OCI-LY7 (cell line): ENCODE data around the gene KATNA1. TPM values are rescaled to one million over a fixed set of nuclear protein-coding genes. Genes with fewer than 3 reads are reported as not detected.
A peak's percentile ranks its signal among the peaks of the same experiment; 100 is the strongest.

ENCODE experiments used
- BruUV-seq: library from RNA; stranded (reverse); fragments of 400-500 nt; replicated peaks from 2 replicates; lab custom pipeline; 2021; lab: Mats Ljungman, UMichigan
- CTCF ChIA-PET: fragments of 300-600 bp; sonication (Branson Sonifier 250); formaldehyde crosslinking; loops from one replicate; lab custom pipeline; 2022; ENCODE audit warnings: antibody characterized with exemption; ENCODE audit not compliant: unreplicated experiment; lab: Charles Lee
- POLR2A ChIA-PET: fragments of 300-600 bp; sonication (Branson Sonifier 250); formaldehyde crosslinking; loops from one replicate; lab custom pipeline; 2022; ENCODE audit warnings: antibody characterized with exemption; lab: Charles Lee
- DNase-seq: peaks from one replicate; pipeline ENCODE4 v3.0.0-alpha.2; 2015; ENCODE audit warnings: low spot score
- H2AFZ ChIP-seq: fragments of 200-600 bp; sonication (generic), shearing (Covaris generic); 2 replicates; pipeline ENCODE4 v1.6.1; 2014; ENCODE audit warnings: mild to moderate bottlenecking, antibody characterized with exemption, low read length, moderate library complexity
- H3K27ac ChIP-seq: fragments of 200-600 bp; sonication (generic); 2 replicates; pipeline ENCODE4 v1.5.1; 2014; ENCODE audit warnings: mixed run types, low read depth, mild to moderate bottlenecking, moderate library complexity, low read length, inconsistent platforms; ENCODE audit not compliant: poor library complexity, severe bottlenecking
- H3K36me3 ChIP-seq: fragments of 200-600 bp; sonication (generic); 2 replicates; pipeline ENCODE4 v1.6.1; 2014; ENCODE audit warnings: mild to moderate bottlenecking, antibody characterized with exemption, low read length, moderate library complexity, mixed read lengths; ENCODE audit not compliant: insufficient read depth
- H3K4me1 ChIP-seq: fragments of 200-600 bp; sonication (generic); 2 replicates; pipeline ENCODE4 v1.5.1; 2014; ENCODE audit warnings: mild to moderate bottlenecking, low read length; ENCODE audit not compliant: insufficient read depth, poor library complexity, severe bottlenecking
- H3K4me2 ChIP-seq: fragments of 200-600 bp; sonication (generic); 2 replicates; pipeline ENCODE4 v1.6.1; 2014; ENCODE audit warnings: mild to moderate bottlenecking, low read length
- H3K4me3 ChIP-seq: fragments of 200-600 bp; sonication (generic); 2 replicates; pipeline ENCODE4 v1.5.1; 2014; ENCODE audit warnings: mild to moderate bottlenecking, low read depth, low read length; ENCODE audit not compliant: poor library complexity, severe bottlenecking
- H3K79me2 ChIP-seq: fragments of 200-600 bp; sonication (generic); 2 replicates; pipeline ENCODE4 v1.6.1; 2016; ENCODE audit warnings: low read depth, mild to moderate bottlenecking, low read length, moderate library complexity, mixed read lengths; ENCODE audit not compliant: insufficient read depth
- H3K9me2 ChIP-seq: fragments of 200-600 bp; sonication (generic); 2 replicates; pipeline ENCODE4 v1.6.1; 2016; ENCODE audit warnings: mild to moderate bottlenecking, low read length, mixed read lengths; ENCODE audit not compliant: insufficient read depth
- H3K9me3 ChIP-seq: fragments of 200-600 bp; sonication (generic); 2 replicates; pipeline ENCODE4 v1.6.1; 2014; ENCODE audit warnings: mild to moderate bottlenecking, mixed run types, low read length, mixed read lengths
- H4K20me1 ChIP-seq: fragments of 200-600 bp; sonication (generic); 2 replicates; pipeline ENCODE4 v1.6.1; 2014; ENCODE audit warnings: mild to moderate bottlenecking, antibody characterized with exemption, low read length, moderate library complexity, mixed read lengths; ENCODE audit not compliant: insufficient read depth
- EZH2phosphoT487 ChIP-seq: fragments of 200-600 bp; sonication (generic); IDR thresholded peaks from 2 replicates; pipeline ENCODE4 v1.6.1; 2018; ENCODE audit warnings: low read depth, borderline replicate concordance, mild to moderate bottlenecking, mixed run types, antibody characterized with exemption, low read length, moderate library complexity, mixed read lengths
- intact Hi-C: fragments of 100-400 bp; cut with micrococcal nuclease; formaldehyde crosslinking; loops from one replicate; pipeline ENCODE4 v1.10.0; 2022; ENCODE audit not compliant: unreplicated experiment
- total RNA-seq, 2 experiments: library from RNA; depleted of rRNA in 1 of 2; stranded (reverse); fragments of >200 nt in 1 of 2; shearing (Covaris generic) in 1 of 2; gene quantifications; 2 replicates each; pipeline ENCODE4 v1.2.3, GENCODE V29; 2014 to 2022
- TF ChIP-seq, protein P1 (sequence below): fragments of 200-600 bp; sonication (generic); conservative IDR thresholded peaks from 2 replicates; pipeline ENCODE4 v1.5.1; 2014; ENCODE audit warnings: mild to moderate bottlenecking, antibody characterized with exemption, low read length, moderate library complexity, mixed read lengths

The KATNA1 gene
- total RNA-seq, 2 experiments from 2014 or later = 35.1 to 36.5 TPM

DNA sequence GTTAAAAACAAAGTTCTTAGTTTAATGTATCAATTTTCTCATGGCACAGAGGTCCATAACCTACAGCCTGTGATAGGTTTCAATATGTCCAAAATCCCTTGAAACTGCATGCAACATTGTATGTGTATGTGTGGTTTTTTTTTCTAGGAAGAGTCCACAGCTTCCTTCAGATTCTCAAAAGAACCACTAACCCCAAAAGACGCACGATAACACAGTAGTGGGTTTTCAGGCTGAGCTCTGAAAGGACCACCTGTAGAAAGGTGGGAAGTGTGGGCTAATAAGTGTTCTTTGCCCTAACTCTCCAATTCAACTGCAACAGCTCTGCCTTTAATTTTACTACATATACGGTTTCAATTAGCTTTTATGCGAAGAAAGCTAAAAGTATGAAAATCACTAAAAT, 11.5 kb upstream of the KATNA1 start:
- Histone ChIP-seq H3K9me3 (no peaks in the 10 kb centered on the region), H3K36me3 (peaks cover 62% of the 10 kb centered on the region), H3K4me2 (no peak overlapping the region), H3K27ac (no peak overlapping the region), H2AFZ (no peak overlapping the region), H4K20me1 (no peaks in the 10 kb centered on the region), H3K4me1 (no peaks in the 10 kb centered on the region), H3K79me2 (no peaks in the 10 kb centered on the region), H3K9me2 (no peaks in the 10 kb centered on the region), H3K4me3 (no peak overlapping the region)
- no TSS peak for BruUV-seq
- intact Hi-C loops = no loop called here
- DNase-seq = no peak
- CTCF ChIA-PET = interaction anchor here (1.3 kb wide), 2 partner anchors 9 to 14 kb away, joined by 4 to 5 read pairs; no protein-coding TSS in a partner anchor
- no peak for TF ChIP-seq EZH2phosphoT487
- TF ChIP-seq, protein P1, sequence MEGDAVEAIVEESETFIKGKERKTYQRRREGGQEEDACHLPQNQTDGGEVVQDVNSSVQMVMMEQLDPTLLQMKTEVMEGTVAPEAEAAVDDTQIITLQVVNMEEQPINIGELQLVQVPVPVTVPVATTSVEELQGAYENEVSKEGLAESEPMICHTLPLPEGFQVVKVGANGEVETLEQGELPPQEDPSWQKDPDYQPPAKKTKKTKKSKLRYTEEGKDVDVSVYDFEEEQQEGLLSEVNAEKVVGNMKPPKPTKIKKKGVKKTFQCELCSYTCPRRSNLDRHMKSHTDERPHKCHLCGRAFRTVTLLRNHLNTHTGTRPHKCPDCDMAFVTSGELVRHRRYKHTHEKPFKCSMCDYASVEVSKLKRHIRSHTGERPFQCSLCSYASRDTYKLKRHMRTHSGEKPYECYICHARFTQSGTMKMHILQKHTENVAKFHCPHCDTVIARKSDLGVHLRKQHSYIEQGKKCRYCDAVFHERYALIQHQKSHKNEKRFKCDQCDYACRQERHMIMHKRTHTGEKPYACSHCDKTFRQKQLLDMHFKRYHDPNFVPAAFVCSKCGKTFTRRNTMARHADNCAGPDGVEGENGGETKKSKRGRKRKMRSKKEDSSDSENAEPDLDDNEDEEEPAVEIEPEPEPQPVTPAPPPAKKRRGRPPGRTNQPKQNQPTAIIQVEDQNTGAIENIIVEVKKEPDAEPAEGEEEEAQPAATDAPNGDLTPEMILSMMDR = no peak
- POLR2A ChIA-PET = interaction anchor here (0.6 to 3.2 kb wide), 7 partner anchors 9 to 84 kb away, joined by 3 to 14 read pairs (median 4); no protein-coding TSS in a partner anchor

DNA sequence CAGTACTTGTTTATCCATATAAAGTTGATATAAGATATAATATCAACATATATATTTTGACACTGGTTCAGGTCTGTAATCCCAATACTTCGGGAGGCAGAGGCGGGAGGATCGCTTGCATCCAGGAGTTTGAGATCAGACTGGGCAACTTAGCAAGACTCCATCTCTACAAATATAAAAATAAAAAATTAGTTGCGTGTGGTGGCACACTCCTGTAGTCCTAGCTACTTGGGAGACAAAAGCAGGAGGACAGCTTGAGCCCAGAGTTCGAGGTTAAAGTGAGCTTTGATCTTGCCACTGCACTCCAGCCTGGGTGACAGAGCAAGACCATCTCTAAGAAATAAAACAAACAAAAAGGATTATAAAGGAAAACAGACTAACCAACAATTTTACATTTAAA, 8.9 kb upstream of the KATNA1 start:
- H3K36me3 ChIP-seq = peaks cover 40% of the 10 kb centered on the region
- H3K9me2 ChIP-seq = no peaks in the 10 kb centered on the region
- no peak overlapping the region for H2AFZ ChIP-seq
- ChIA-PET POLR2A (interaction anchor here (0.6 kb wide), 1 partner anchor 16 kb away, joined by 4 read pairs; no protein-coding TSS in a partner anchor), CTCF (no interaction called here)
- H3K79me2 ChIP-seq = no peaks in the 10 kb centered on the region
- no peaks in the 10 kb centered on the region for H4K20me1 ChIP-seq
- no peaks in the 10 kb centered on the region for H3K9me3 ChIP-seq
- H3K4me1 ChIP-seq = peaks cover 3% of the 10 kb centered on the region
- no peak for DNase-seq
- BruUV-seq = no TSS peak
- H3K4me2 ChIP-seq = no peak overlapping the region
- TF ChIP-seq, protein P1 = no peak
- no peak for TF ChIP-seq EZH2phosphoT487
- intact Hi-C loops = no loop called here
- H3K4me3 ChIP-seq = no peak overlapping the region
- H3K27ac ChIP-seq = no peak overlapping the region

DNA sequence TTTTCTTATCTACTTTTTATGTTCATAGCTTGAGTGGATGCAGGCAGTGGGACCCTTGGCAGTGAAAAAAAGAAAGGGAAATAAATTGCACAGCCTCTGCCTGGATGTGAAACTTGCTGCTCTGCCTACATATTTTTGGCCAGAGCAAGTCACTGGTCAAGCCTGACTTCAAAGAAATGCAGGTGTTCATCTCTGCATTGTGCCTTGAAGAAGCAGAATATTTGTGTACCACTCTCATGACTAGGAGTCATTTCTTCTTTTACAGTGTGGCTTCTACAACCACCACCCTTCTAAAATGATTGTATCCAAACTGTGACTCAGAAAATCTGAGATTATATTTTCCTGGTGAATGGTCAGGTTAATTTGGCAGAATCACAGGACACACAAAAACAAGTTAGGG, 2.5 kb upstream of the KATNA1 start:
- CTCF ChIA-PET = interaction anchor here (1.9 kb wide), 1 partner anchor 9 kb away, joined by 5 read pairs; no protein-coding TSS in a partner anchor
- peaks cover 23% of the 10 kb centered on the region for H3K79me2 ChIP-seq
- peak overlapping the region; percentile 74 for H3K4me2 ChIP-seq
- no peaks in the 10 kb centered on the region for H3K9me3 ChIP-seq
- no peaks in the 10 kb centered on the region for H4K20me1 ChIP-seq
- TF ChIP-seq, protein P1 = no peak
- TF ChIP-seq EZH2phosphoT487 = no peak
- peak; percentile 92 for DNase-seq
- peak overlapping the region; percentile 77; the same call in 1 of the 2 replicates for H2AFZ ChIP-seq
- H3K36me3 ChIP-seq = no peaks in the 10 kb centered on the region
- peaks cover 51% of the 10 kb centered on the region for H3K4me1 ChIP-seq
- no peaks in the 10 kb centered on the region for H3K9me2 ChIP-seq
- BruUV-seq = no TSS peak
- peak overlapping the region; percentile 40 for H3K4me3 ChIP-seq
- peak overlapping the region; percentile 98 for H3K27ac ChIP-seq
- POLR2A ChIA-PET = interaction anchor here (1.0 to 2.4 kb wide), 6 partner anchors 10 to 106 kb away, joined by 3 to 14 read pairs (median 5); partner anchors contain the start of genes LATS1 and PPIL4
- intact Hi-C loops = loop anchor here (1.0 to 2.0 kb wide), 2 partner anchors 58 to 85 kb away; partner anchors contain the start of gene GINM1
